HG02759 (cell line): ENCODE results near the gene LTK.
A peak's percentile ranks its signal among the peaks of the same experiment; 100 is the strongest.

Experiments
- ATAC-seq: cut with Tn5 transposase; IDR thresholded peaks from one replicate; pipeline ENCODE4 v1.9.1; 2021; ENCODE audit warnings: mild to moderate bottlenecking, moderate library complexity; ENCODE audit not compliant: unreplicated experiment

Gene LTK

DNA sequence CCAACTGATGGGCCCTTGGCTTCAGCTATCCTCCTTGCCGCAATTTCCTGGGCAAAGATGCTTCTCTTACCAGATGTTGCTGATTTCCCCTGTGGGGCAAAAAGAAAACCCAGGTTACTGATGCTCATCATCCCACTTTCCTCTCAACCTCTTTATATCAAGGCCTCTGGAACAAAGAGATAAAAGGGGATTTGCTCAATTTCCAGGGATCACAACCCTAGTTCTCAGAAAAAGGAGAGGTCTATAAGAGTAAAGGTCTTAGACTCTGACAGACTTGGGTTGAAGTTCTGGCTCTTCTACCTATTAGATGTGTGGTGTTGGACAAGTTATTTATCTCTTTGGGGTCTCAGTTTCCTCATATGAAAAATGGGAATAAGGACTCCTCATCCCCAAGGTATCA lies 21.9 kb upstream of the LTK start:
- ATAC-seq: no peak

DNA sequence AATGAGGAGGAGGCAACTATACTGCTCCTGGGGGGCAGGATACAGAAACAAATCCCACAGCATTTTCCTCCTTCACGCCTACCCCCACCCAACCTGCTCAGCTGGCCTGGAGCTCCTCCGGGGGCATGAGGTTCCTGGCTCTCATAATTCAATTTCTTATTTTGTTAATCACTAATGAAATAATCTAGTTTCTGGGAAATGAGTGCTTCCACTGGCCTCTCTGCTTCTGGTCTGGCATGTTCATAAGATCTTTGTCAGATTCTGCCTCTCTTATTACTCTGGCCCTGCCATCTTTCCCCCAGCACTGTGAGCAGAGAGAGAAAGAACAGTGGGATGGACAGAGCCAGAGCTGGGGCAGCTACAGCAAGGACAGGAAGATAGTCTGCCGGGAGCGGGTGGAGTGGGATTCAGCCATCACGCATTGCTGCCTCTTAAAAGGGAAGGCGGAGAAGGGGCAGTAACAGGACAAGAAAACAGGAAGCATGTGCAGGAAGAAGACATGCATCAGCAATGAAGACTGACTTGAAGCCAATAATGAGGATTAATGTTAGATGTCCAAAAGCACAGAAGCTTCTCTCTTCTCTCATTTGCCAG lies 16.8 kb upstream of the LTK start:
- ATAC-seq: no peak

DNA sequence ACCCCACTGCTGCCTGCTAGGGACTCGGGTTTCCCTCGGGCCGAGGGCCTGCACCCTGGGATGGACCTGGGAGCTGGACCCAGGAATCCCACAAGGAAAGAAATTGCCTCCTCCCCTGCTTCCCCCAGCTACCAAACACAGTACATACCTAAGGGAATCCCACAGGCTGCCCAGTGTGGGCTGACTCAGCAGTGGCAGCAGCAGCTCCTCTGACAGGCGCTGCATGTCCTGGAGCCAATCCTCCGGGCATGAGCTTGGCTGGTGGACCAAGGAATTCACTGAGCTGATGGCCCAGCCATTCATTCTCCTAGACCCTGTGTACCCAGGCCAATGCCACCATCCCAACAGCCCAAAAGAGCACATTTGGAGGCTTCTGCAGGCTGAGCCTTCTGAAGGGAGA lies 9.5 kb upstream of the LTK start:
- ATAC-seq: no peak

DNA sequence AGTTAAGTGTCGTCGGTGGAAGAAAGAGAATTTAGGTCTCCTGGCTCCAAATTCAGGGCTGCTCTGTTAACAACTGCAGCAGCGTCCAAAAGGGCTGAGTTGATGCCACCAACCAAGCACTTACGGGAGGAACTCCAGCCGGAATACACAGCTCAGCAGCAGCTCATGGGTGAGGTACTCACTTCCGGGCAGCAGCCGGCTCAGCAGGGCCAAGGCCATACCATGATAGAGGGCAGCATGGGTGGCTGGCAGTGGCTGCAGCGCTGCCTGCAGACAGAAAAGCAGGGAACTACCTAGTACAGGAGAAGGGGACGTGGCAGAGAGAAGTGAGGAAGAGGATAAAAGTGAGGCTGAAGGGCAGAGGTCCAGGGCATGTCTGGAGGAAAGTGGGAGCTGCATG lies 8.0 kb upstream of the LTK start:
- ATAC-seq: no peak

DNA sequence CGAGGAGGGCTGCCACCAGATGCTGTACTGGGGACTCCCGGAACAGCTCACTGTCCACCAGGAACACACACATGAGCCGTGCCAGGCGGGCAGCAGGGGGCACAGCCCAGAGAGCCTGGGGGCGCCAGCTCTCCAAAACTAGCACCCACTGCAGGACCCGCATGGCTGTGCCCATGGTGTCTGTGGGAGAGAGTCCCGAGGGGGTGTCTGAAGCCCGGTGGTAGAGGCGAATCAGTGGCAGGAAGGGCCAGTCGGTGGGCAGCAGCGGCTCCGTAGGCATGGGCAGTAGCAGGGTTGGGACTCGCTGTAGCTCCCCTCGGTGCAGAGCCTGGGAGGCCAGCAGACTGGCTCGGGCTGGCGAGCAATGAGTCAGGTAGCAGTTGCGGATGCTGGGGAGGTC lies 7.0 kb upstream of the LTK start:
- ATAC-seq: no peak

DNA sequence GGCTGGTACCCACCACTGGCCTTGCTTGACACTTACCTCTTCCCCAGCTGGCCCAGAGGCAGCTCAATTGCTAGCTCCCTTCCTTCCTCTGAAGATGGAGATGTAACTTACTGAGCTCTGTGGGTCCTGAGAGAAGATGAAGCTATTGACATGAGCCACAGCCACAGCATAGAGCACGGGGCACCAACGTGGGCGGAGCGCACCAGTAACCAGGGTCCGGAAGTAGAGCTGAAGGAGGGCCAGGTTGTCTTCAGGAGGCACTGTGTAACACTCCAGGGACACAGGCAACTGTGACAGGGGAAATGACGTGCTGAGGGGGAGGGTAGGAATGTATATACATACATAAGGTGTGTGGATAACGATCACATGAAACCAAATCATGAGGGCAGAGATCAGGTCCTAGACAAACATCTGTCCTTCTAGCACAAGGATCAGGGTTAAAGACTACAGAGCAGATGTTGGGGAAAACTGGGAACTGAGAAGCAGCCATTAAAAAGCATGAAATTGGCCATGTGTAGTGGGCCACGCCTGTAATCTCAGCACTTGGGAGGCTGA lies 4.3 kb upstream of the LTK start:
- no peak for ATAC-seq

DNA sequence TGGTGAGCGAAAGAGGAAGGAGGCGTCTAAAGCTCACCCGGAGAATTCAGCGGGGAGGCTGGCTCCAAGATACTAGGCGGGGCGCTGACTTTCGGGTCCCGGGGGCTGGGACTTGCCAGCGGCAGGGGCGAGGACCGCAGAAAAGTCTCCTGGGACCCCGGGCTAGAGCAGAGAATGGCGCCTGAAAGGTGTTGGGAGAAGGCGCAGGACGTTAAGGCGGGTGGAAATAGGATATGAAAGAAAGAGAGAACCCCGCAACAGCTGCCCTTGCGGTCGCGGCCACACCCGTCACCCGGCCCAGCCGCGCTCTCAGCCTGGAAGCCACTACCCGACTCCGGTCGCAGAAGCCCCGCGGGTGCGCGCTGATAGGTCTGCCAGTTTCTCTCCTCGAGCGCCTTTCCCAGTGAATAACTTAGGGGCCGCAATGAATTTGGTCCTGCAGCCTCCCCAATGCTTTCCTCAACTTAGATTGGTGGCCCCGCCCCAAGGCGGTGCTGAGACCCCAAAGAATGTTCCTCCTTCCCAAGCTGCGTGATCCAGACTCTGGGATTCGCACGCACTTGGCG lies 604 bp downstream of the LTK start:
- no peak for ATAC-seq

DNA sequence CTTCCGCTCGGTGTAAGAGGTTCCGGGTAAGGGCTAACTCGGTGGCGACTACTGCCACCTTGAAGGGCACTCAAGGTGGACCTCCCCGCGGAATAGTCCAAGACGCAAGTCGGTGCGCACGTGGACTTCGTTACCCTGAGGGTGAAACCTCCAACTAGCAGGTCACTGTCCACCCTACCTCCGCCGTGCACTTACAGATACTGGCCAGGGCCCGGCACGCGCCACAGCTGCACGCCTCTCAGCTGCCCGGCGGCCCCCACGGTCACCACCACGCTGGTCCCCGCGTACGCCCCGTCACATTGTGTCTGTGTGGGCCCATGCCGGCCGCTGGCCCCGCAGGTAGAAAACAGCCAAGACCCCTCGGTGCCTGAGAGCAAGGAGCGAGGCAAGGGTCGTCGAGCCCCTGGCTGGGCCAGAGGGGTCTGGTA lies 1.1 kb downstream of the LTK start:
- no peak for ATAC-seq

DNA sequence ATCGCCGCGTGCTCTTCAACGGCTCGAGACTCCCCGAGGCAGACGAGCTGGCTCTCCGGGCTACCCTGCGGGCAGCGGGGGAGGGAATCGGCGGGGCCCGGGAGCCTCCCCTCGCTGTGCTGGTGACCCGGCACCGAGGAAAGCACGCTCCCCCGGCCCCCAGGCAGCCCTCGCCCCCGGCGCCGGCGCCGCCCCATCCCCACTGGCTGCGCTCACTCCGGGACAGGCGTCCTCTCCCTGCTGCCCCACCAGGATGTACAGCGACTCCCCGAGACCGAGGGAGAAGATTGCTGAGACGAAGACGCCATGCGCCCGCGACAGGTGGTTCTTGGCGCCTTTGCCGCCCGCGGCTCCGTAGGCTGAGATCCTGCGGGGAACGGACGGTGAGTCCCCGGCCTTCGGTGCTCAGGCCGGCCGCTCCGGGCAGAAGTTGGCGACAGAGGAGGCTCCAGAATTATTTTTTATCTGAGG lies 1.7 kb downstream of the LTK start:
- ATAC-seq: no peak

DNA sequence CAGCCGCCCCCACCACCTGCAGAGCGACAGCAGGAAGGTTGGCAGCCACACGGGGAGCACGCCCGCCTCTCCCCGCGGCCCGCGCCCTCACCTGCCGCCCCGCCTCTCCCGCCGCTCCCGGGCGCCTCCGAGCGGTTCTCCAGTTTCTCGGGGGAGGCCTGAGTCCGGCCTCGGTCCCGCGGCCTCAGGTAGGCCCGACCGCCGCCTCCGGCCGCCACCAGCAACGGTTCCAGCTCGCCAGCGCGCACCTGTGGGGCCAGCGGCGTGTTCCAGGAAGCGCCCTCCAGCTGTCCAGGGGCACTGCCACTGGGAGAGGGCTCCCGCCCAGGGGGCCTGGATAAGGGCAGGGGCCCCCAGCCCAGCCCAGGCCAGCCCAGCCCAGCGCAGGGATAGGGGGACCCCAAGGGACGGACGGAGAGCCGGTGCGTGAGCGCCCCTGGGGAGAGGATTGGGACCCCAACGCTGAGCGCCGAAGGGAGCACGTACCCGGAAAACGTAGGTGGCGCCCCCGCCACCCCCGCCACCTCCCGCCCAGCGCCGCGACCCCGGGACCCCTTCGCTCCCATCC lies 2.2 kb downstream of the LTK start:
- no peak for ATAC-seq

DNA sequence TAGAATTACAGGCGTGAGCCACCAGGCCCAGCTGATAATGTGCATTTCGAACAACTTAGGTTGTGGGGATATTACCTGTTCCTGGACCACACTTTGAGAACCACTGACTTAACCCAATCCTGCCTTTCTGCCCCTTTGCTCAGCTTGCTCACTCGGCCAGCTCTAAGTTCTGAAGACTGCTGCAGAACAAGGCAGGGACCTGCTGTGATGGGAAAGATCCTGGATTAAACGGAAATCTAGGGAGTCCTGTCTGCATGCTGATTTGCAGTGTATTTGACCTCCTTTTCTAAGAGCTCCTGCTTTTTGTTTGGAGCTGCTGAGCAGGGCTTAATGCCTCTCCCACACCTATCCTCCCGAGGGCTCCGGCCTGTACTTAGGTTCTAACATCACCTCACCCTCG lies 2.9 kb downstream of the LTK start:
- ATAC-seq: no peak

DNA sequence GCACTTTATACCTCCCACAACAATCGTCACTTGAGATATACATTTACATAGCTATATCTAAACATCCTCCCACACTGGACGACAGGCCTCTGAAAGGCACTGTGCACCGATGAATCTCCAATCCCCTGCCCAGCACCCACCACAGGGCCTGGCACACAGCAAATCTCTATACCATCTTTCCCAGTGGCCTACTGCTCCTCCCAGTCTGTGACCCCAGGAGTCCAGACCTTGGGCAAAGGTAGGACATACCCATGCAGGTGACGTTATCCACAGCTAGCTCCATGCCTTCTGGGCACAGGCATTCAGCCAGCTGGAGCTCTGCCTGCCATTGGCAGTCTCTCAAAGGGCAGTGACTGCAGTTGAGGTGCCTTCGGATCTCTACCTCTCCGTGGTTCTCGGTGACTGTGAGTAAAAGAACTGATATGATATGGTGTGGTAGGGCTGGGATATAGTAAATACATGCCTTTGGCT lies 5.8 kb downstream of the LTK start:
- no peak for ATAC-seq

DNA sequence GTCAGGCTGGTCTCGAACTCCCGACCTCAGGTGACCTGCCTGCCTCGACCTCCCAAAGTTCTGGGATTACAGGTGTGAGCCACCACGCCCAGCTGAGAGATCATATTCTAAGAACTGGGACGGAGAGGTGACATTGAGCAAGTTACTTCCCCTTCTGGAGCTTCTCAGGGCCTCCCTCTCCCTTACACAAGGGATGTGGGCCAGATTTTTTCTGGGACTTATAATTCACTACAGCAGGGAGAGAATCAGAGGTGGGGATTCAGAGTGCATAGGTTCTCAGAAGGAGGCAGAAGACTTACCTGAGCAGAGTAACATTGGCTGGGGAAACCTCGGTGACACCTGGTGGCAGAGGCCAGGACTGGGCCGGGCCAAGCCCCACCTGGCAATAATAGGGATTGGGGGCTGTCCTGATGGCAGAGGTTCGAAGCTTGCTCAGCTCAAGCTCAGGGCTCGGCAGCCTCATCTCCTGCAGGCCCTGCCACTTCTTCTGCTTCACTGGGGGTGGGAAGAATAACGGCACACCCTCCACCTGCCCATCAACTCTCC lies 6.8 kb downstream of the LTK start:
- ATAC-seq: no peak

DNA sequence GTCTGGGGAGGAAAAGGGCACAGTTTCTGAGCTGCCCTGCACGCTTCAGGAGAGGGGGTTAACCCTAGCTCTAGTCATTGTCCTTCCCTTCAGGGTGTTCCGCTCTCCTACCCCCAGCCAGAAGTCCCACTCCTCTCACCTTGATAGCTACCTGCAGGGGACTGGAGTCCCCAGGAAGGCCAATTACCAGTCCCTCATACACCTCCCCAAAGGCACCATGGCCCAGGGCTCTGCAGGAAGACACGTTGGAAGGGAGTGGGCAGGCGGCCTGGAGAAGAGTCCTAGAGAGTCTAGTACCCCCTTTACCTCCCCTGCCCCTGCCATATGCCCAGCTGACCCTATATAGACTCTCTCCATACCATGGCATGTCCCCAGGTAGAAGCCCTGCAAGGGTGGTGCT lies 7.9 kb downstream of the LTK start:
- no peak for ATAC-seq

DNA sequence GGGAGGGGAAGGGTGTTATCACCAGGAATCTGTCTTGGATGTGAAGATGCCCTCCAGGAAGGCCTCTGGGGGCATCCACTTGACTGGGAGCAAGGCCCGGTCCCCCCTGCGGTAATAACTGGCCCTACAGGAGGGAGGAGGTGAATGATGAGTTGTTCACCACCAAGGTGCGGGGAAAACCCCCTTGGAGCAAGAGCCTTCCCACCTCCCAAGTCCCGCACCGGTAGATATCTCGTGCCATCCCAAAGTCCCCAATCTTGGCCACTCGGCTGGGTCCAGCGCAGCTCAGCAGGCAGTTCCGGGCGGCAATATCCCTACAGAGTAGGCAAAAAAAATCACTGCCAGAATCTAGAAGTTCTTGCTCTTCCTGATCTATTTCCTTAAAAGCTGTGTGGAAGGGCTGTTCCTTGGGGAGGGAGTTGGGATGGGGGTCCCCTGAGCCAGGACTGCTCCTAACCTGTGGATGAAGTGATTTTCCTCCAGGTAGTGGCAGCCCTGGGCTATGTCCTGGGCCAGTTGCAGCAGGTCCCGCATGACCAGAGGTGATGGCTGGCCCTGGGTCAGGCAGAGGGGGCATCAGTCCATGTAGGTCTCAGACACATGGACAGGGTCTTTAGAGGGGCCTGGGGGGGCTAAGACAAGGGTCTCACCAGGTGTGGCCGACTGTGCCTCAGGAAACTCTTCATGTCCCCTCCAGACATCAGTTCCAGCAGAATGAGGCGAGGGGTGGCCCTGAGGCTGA lies 8.7 kb downstream of the LTK start:
- ATAC-seq: no peak

DNA sequence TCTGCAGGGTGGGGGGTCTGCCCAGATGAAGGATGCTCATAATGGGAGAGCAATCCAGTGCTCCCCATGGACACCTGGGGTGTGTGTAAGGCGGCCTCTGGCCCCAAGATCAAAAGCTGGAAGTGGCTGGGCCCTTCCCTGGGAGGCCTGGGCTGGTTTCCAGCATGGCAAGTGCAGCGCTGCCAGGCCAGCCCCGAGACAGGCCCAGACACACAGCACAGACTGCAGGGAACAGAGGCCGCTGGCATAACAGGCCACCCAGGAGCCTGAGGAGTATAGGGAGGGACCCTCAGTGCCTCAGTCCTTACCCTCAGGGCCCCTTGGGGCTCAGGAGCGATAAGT lies 10.0 kb downstream of the LTK start:
- ATAC-seq: no peak

DNA sequence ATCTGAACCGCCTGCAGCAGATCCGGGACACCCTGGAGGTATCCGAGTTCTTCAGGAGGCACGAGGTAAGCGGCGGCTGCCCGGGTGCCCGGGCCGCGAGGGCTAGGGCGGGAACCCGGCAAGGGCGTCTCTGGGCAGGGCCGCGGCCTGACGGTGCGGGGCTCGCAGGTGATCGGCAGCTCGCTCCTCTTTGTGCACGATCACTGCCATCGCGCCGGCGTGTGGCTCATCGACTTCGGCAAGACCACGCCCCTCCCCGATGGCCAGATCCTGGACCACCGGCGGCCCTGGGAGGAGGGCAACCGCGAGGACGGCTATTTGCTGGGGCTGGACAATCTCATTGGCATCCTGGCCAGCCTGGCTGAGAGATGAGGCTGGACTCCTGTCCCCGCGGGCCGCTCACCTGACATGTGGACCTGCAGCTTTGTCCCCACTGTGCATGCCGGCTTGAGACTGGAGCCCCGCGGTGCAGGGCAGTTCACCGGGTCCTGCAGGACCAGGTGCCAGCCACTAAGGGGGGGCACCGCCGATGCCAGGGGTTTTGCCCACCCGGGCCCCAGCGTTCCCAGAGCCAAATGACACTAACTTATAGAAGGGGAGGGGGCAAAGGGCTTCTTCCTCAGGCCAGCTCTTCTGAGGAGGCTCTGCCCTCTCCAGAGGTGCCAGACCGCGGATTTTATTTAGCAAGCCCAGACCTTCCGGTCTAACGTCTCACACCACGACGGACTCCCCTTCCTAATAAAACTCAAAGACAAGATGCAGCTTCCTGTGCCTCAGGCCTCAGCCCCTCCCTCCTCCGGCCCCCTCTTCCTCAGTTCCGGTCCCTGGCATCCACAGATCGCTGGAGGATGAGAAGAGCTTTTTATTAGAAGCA lies 10.6 kb downstream of the LTK start:
- no peak for ATAC-seq

DNA sequence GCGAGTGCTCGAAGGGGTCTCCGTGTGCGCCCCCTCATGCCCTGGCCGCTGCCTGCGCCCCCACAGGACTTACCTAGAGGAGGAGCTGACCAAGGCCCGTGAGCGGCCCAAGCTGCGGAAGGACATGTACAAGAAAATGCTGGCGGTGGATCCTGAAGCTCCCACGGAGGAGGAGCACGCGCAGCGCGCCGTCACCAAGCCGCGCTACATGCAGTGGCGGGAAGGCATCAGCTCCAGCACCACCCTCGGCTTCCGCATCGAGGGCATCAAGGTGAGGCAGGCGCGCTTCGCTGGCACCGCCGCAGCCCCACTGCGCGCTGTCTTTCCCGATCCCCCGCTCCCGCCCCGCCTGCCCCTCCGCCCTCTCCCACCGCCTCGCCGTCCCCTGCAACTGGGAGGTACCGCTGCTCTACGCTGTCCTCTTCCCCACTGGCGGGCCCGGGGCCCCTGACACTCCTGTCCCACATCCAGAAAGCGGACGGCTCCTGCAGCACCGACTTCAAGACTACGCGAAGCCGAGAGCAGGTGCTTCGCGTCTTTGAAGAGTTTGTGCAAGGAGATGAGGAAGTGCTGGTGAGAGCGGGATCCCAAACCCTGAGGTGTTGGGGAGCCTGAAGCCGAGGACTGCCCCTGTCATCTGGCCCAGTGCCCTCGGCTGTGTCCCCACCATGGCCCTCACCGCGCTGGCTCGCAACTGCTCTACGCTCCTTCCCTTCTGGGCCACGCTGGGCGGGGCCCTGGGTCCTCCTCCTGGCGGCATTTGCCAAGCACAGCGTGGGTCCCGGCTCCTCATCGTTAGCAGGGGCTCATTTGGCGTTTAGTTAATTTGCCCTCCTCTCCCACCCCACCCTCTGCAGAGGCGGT lies 11.5 kb downstream of the LTK start:
- ATAC-seq: no peak

DNA sequence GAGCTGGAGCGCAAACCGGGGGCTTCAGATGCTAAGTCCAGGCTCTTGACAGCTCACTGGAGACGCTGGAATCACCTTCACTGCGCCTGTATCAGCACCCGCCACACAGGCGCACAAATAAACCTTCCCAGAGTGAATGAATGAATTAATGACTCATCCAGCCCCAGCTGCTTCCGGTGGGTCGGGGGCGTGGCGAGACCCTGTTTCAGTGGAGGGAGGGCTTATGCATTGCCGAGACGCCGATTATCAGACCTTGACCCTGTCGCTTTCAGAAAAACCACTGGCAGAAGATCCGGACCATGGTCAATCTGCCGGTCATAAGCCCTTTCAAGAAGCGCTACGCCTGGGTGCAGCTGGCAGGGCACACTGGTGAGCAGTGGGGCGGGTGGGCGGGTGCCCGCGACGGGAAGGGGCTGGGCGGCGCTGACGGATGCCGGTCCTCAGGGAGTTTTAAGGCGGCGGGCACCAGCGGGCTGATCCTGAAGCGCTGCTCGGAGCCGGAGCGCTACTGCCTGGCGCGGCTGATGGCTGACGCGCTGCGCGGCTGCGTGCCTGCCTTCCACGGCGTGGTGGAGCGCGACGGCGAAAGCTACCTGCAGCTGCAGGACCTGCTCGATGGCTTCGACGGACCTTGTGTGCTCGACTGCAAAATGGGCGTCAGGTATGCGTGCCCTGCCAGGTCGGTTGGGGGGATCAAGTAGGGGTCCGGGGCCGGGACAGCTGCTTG lies 12.3 kb downstream of the LTK start:
- ATAC-seq: peak; percentile 51
